Measurements from ENCODE around the gene MRPL1. TPM values are rescaled to one million over a fixed set of nuclear protein-coding genes. Genes with fewer than 3 reads are reported as not detected.

The MRPL1 gene
- polyA plus RNA-seq, 2 of the 4 experiments (the other 2 are of a cell fraction) = 24.6 to 62.3 TPM

- Histone ChIP-seq H3K4me1 (peaks cover 24% of the 10 kb centered on the region), H3K4me2 (no peak overlapping the region), H3K9me3 (no peaks in the 10 kb centered on the region), H3K27ac (no peak overlapping the region), H3K4me3 (no peak overlapping the region)
- ATAC-seq (no peak), DNase-seq (ENCODE audit: low read depth in 1 of 2, low spot score in 1 of 2) (no peak), FAIRE-seq (no peak)
- ChIA-PET CTCF (no interaction called here), POLR2A (no interaction called here)
- whole genome bisulfite sequencing (ENCODE audit: missing lambda C conversion rate) = 91% methylated on average over 5 of the region's 5 CpGs
- TF ChIP-seq POLR2A (IDR thresholded peaks at IDR 0.05; ENCODE audit: low read length) = no peak
- TF ChIP-seq FOSL2 (IDR thresholded peaks at IDR 0.05) = no peak
- TF ChIP-seq FOSL2 (CRISPR knock-in tag; IDR thresholded peaks at IDR 0.05) = no peak
- TF ChIP-seq ESRRA (IDR thresholded peaks at IDR 0.05; ENCODE audit: borderline replicate concordance, low read length) = no peak
- TF ChIP-seq MYC (IDR thresholded peaks at IDR 0.05; ENCODE audit: borderline replicate concordance, low read length) = no peak
- TF ChIP-seq ZNF302 (CRISPR knock-in tag; IDR thresholded peaks at IDR 0.05) = no peak
- no peak for TF ChIP-seq PHF8 (IDR thresholded peaks at IDR 0.05; ENCODE audit: borderline replicate concordance, low read depth)
- no peak for TF ChIP-seq ZFP36 (IDR thresholded peaks at IDR 0.05; ENCODE audit: borderline replicate concordance, partially characterized antibody)
- no peak for TF ChIP-seq HOXA7 (CRISPR knock-in tag; IDR thresholded peaks at IDR 0.05)
- TF ChIP-seq E2F6 (IDR thresholded peaks at IDR 0.05; ENCODE audit: borderline replicate concordance, low read depth) = no peak
- TF ChIP-seq NPAS2 (CRISPR knock-in tag; IDR thresholded peaks at IDR 0.05; ENCODE audit: borderline replicate concordance) = no peak
- TF ChIP-seq, protein P1, sequence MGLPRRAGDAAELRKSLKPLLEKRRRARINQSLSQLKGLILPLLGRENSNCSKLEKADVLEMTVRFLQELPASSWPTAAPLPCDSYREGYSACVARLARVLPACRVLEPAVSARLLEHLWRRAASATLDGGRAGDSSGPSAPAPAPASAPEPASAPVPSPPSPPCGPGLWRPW (IDR thresholded peaks at IDR 0.05) = no peak
- TF ChIP-seq RAD21 (conservative IDR thresholded peaks at IDR 0.05 in 1 of 2, IDR thresholded peaks at IDR 0.05 in 1 of 2) = no peak
- no peak for TF ChIP-seq HEYL (CRISPR knock-in tag; IDR thresholded peaks at IDR 0.05)
- no peak for TF ChIP-seq RFX5 (IDR thresholded peaks at IDR 0.05)
- TF ChIP-seq HDAC2 (IDR thresholded peaks at IDR 0.05) = no peak
- TF ChIP-seq, protein P2, sequence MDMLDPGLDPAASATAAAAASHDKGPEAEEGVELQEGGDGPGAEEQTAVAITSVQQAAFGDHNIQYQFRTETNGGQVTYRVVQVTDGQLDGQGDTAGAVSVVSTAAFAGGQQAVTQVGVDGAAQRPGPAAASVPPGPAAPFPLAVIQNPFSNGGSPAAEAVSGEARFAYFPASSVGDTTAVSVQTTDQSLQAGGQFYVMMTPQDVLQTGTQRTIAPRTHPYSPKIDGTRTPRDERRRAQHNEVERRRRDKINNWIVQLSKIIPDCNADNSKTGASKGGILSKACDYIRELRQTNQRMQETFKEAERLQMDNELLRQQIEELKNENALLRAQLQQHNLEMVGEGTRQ (IDR thresholded peaks at IDR 0.05) = no peak
These were observed 55.0 kb downstream of the MRPL1 start for GRCh38 chr4:77917601-77918000.

DNA sequence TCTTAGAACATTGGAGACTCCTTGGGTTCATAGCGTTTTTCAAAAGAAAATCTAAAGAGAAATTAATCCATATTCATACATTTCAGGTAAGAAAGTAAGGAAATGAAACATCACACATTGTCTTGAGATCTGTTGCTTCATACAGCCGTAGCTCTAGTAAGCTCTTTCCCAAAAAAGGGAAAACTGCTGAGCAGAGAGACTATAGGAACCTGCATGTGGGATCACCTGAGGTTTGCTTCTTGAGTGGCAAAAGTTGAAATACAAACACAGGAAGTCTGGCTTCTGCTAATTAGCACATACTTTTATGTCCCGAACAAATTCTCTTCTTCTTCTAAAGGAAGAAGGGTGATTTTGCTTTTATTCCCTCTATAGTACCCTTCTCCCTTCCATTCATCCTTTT lies 57.7 kb downstream of the MRPL1 start:
- no peak for TF ChIP-seq POLR2A (IDR thresholded peaks at IDR 0.05; ENCODE audit: low read length)
- no peak for TF ChIP-seq SREBF2 (IDR thresholded peaks at IDR 0.05)
- TF ChIP-seq, protein P3, sequence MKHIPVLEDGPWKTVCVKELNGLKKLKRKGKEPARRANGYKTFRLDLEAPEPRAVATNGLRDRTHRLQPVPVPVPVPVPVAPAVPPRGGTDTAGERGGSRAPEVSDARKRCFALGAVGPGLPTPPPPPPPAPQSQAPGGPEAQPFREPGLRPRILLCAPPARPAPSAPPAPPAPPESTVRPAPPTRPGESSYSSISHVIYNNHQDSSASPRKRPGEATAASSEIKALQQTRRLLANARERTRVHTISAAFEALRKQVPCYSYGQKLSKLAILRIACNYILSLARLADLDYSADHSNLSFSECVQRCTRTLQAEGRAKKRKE (CRISPR knock-in tag; IDR thresholded peaks at IDR 0.05; ENCODE audit: low read depth) = no peak
- no peak for TF ChIP-seq CBX2 (IDR thresholded peaks at IDR 0.05; ENCODE audit: borderline replicate concordance, low read depth)
- TF ChIP-seq HOXA7 (CRISPR knock-in tag; IDR thresholded peaks at IDR 0.05) = no peak
- no peak overlapping the region for H3K4me3 ChIP-seq
- H3K9me3 ChIP-seq = peaks cover 5% of the 10 kb centered on the region; the same call in 2 of the 3 replicates
- peaks cover 26% of the 10 kb centered on the region for H3K4me1 ChIP-seq
- H3K27ac ChIP-seq = peak overlapping the region; percentile 66 to 69; a peak in 4 of 6 replicates
- FAIRE-seq (no peak), DNase-seq (ENCODE audit: low read depth in 1 of 2, low spot score in 1 of 2) (no peak), ATAC-seq (no peak)
- ChIA-PET POLR2A (no interaction called here), CTCF (no interaction called here)
- 81% methylated on average over 3 of the region's 3 CpGs for WGBS (ENCODE audit: missing lambda C conversion rate)
- peak overlapping the region; percentile 64 for H3K4me2 ChIP-seq

- ChIA-PET CTCF (interaction anchor here (0.7 kb wide), 1 partner anchor 89 kb away, joined by 5 read pairs; no protein-coding TSS in a partner anchor), POLR2A (no interaction called here)
- Histone ChIP-seq H3K27ac (peak overlapping the region in 1 of 2 experiments; percentile 67; a peak in 3 of 6 replicates), H3K4me1 (peaks cover 26% of the 10 kb centered on the region), H3K4me2 (peak overlapping the region; percentile 64), H3K4me3 (no peak overlapping the region), H3K9me3 (peaks cover 9% of the 10 kb centered on the region; the same call in 2 of the 3 replicates)
- TF ChIP-seq MAX (IDR thresholded peaks at IDR 0.05) (peak; percentile 42), FOSL2 (IDR thresholded peaks at IDR 0.05) (peak; percentile 81), FOSL2 (CRISPR knock-in tag; IDR thresholded peaks at IDR 0.05) (peak; percentile 95), JUNB (IDR thresholded peaks at IDR 0.05) (peak; percentile 68), JUN (IDR thresholded peaks at IDR 0.05) (0 out of 5 replicates have a peak, but pooled peaks of 1 of the 2 experiments have one; percentile 24), GATA3 (IDR thresholded peaks at IDR 0.05; ENCODE audit: borderline replicate concordance) (peak; percentile 55; the same call in 1 of the 2 replicates), FOXS1 (CRISPR knock-in tag; IDR thresholded peaks at IDR 0.05) (no peak), HEYL (CRISPR knock-in tag; IDR thresholded peaks at IDR 0.05) (no peak), RAD21 (conservative IDR thresholded peaks at IDR 0.05 in 1 of 2, IDR thresholded peaks at IDR 0.05 in 1 of 2) (no peak)
- DNase-seq (ENCODE audit: low read depth in 1 of 2, low spot score in 1 of 2) (peak; percentile 35 to 81), FAIRE-seq (peak; percentile 18), ATAC-seq (peak; percentile 89 to 99)
- WGBS (ENCODE audit: missing lambda C conversion rate) = 3% methylated on average over 5 of the region's 5 CpGs
These were observed 59.1 kb downstream of the MRPL1 start for GRCh38 chr4:77921701-77922100.

Measured in A549 (cell line).